ENCODE measurements around the gene DNAH2. TPM values are rescaled to one million over a fixed set of nuclear protein-coding genes. Genes with fewer than 3 reads are reported as not detected.

Gene DNAH2
- polyA plus RNA-seq, 1 donor from 2014 or later, result 2.0 TPM

- Histone ChIP-seq H3K4me2 (ENCODE audit: low read length) (no peak overlapping the region), H3K27me3 (ENCODE audit: insufficient read depth, low read depth, low read length) (no peaks in the 10 kb centered on the region), H3K9me3 (ENCODE audit: low read length) (no peaks in the 10 kb centered on the region), H3K9me2 (ENCODE audit: insufficient read depth, low read length) (no peaks in the 10 kb centered on the region), H3K27ac (ENCODE audit: low read length) (no peak overlapping the region), H4K20me1 (ENCODE audit: insufficient read depth) (no peaks in the 10 kb centered on the region), H3K79me2 (replicated peaks; ENCODE audit: insufficient read depth, low read length) (no peaks in the 10 kb centered on the region), H3K9ac (ENCODE audit: low read length) (no peak overlapping the region), H3K4me3 (ENCODE audit: low read length) (no peak overlapping the region), H3K36me3 (ENCODE audit: insufficient read depth, low read length) (no peaks in the 10 kb centered on the region), H2AFZ (ENCODE audit: low read depth, low read length) (no peak overlapping the region), H3F3A (ENCODE audit: insufficient read depth, low read length, poor library complexity, severe bottlenecking) (no peaks in the 10 kb centered on the region)
- no peak for TF ChIP-seq CTCF (IDR thresholded peaks at IDR 0.05; ENCODE audit: poor library complexity, severe bottlenecking)
- no peak for TF ChIP-seq REST (IDR thresholded peaks at IDR 0.05; ENCODE audit: borderline replicate concordance)
- TF ChIP-seq TAF1 (IDR thresholded peaks at IDR 0.05; ENCODE audit: low read depth), result no peak
- no peak for TF ChIP-seq EZH2 (IDR thresholded peaks at IDR 0.05; ENCODE audit: borderline replicate concordance, insufficient read depth, low read length, poor library complexity, severe bottlenecking)
- TF ChIP-seq EP300 (conservative IDR thresholded peaks at IDR 0.05; ENCODE audit: poor library complexity, severe bottlenecking), result no peak
- no peak for TF ChIP-seq SMC3 (conservative IDR thresholded peaks at IDR 0.05; ENCODE audit: poor library complexity)
- no peak for TF ChIP-seq MXI1 (conservative IDR thresholded peaks at IDR 0.05; ENCODE audit: poor library complexity, severe bottlenecking)
- TF ChIP-seq RAD21 (conservative IDR thresholded peaks at IDR 0.05), result no peak
- TF ChIP-seq POLR2AphosphoS5 (IDR thresholded peaks at IDR 0.05), result no peak
Measured at GRCh38 chr17:7782240-7782639, 64.7 kb downstream of the DNAH2 start.

GRCh38 chr17:7786866-7787265 lies 69.3 kb downstream of the DNAH2 start:
- Histone ChIP-seq H3F3A (ENCODE audit: insufficient read depth, low read length, poor library complexity, severe bottlenecking) (no peaks in the 10 kb centered on the region), H2AFZ (ENCODE audit: low read depth, low read length) (no peak overlapping the region), H3K36me3 (ENCODE audit: insufficient read depth, low read length) (no peaks in the 10 kb centered on the region), H3K79me2 (replicated peaks; ENCODE audit: insufficient read depth, low read length) (no peaks in the 10 kb centered on the region), H3K4me3 (ENCODE audit: low read length) (no peak overlapping the region), H4K20me1 (ENCODE audit: insufficient read depth) (no peaks in the 10 kb centered on the region), H3K4me2 (ENCODE audit: low read length) (no peak overlapping the region), H3K9ac (ENCODE audit: low read length) (no peak overlapping the region), H3K27ac (ENCODE audit: low read length) (no peak overlapping the region), H3K27me3 (ENCODE audit: insufficient read depth, low read depth, low read length) (no peaks in the 10 kb centered on the region), H3K9me3 (ENCODE audit: low read length) (no peaks in the 10 kb centered on the region), H3K9me2 (ENCODE audit: insufficient read depth, low read length) (no peaks in the 10 kb centered on the region)
- TF ChIP-seq MXI1 (conservative IDR thresholded peaks at IDR 0.05; ENCODE audit: poor library complexity, severe bottlenecking) (no peak), REST (IDR thresholded peaks at IDR 0.05; ENCODE audit: borderline replicate concordance) (no peak), EP300 (conservative IDR thresholded peaks at IDR 0.05; ENCODE audit: poor library complexity, severe bottlenecking) (no peak), SMC3 (conservative IDR thresholded peaks at IDR 0.05; ENCODE audit: poor library complexity) (no peak), EZH2 (IDR thresholded peaks at IDR 0.05; ENCODE audit: borderline replicate concordance, insufficient read depth, low read length, poor library complexity, severe bottlenecking) (no peak), CTCF (IDR thresholded peaks at IDR 0.05; ENCODE audit: poor library complexity, severe bottlenecking) (no peak), TAF1 (IDR thresholded peaks at IDR 0.05; ENCODE audit: low read depth) (no peak), RAD21 (conservative IDR thresholded peaks at IDR 0.05) (no peak), POLR2AphosphoS5 (IDR thresholded peaks at IDR 0.05) (no peak)
